Keratinocyte (primary cell): Measurements from ENCODE around the gene IL6R. TPM values are rescaled to one million over a fixed set of nuclear protein-coding genes. Genes with fewer than 3 reads are reported as not detected.

Source experiments
- DNase-seq: peaks from one replicate; pipeline ENCODE4 v3.0.0-alpha.2; 2011; ENCODE audit warnings: low read depth, missing footprints, low spot score
- FAIRE-seq: peaks from 2 replicates; lab custom pipeline; 2011; peaks lifted over from hg19 to GRCh38; lab: Jason Lieb, UNC
- H2AFZ ChIP-seq: 2 replicates; pipeline ENCODE4 v1.6.0; 2012; ENCODE audit warnings: low read length, control low read depth, inconsistent platforms; ENCODE audit not compliant: control insufficient read depth
- H3K27ac ChIP-seq: 2 replicates; pipeline ENCODE4 v1.5.1; 2011; ENCODE audit warnings: low read length; ENCODE audit not compliant: control insufficient read depth, insufficient read depth
- H3K27me3 ChIP-seq: 3 replicates; pipeline ENCODE4 v1.6.0; 2011; ENCODE audit warnings: low read length; ENCODE audit not compliant: control insufficient read depth, insufficient read depth; ENCODE audit errors: extremely low read depth
- H3K36me3 ChIP-seq, 2 experiments: 2 replicates in 1 of 2; 3 replicates in 1 of 2; pipeline ENCODE4 v1.5.1; 2011; ENCODE audit warnings: low read length in 2 of 2, mild to moderate bottlenecking in 1 of 2; ENCODE audit not compliant: control insufficient read depth in 2 of 2, insufficient read depth in 2 of 2; ENCODE audit errors: extremely low read depth in 1 of 2
- H3K4me1 ChIP-seq: 3 replicates; pipeline ENCODE4 v1.5.1; 2011; ENCODE audit warnings: low read length; ENCODE audit not compliant: control insufficient read depth, insufficient read depth; ENCODE audit errors: extremely low read depth
- H3K4me2 ChIP-seq: 3 replicates; pipeline ENCODE4 v1.6.0; 2011; ENCODE audit warnings: low read depth, low read length; ENCODE audit not compliant: control insufficient read depth, insufficient read depth; ENCODE audit errors: extremely low read depth
- H3K4me3 ChIP-seq, 3 experiments: fragments of 200-600 bp in 1 of 3; sonication (generic) in 1 of 3; 2 replicates in 2 of 3; 3 replicates in 1 of 3; pipeline ENCODE4 v1.5.1; 2011 to 2016; ENCODE audit warnings: low read length in 3 of 3, mild to moderate bottlenecking in 3 of 3, control low read depth in 2 of 3, inconsistent platforms in 1 of 3, low read depth in 1 of 3, mixed read lengths in 1 of 3, mixed run types in 1 of 3, moderate library complexity in 1 of 3; ENCODE audit not compliant: control insufficient read depth in 2 of 3, insufficient read depth in 2 of 3; ENCODE audit errors: extremely low read depth in 1 of 3
- H3K79me2 ChIP-seq: 2 replicates; pipeline ENCODE4 v1.6.0; 2012; ENCODE audit warnings: low read length; ENCODE audit not compliant: control insufficient read depth, insufficient read depth
- H3K9ac ChIP-seq: 3 replicates; pipeline ENCODE4 v1.6.0; 2011; ENCODE audit warnings: low read length; ENCODE audit not compliant: control insufficient read depth, insufficient read depth; ENCODE audit errors: extremely low read depth
- H3K9me1 ChIP-seq: 3 replicates; pipeline ENCODE4 v1.6.0; 2011; ENCODE audit warnings: low read length; ENCODE audit not compliant: control insufficient read depth, insufficient read depth; ENCODE audit errors: extremely low read depth
- H3K9me3 ChIP-seq: 2 replicates; pipeline ENCODE4 v1.5.1; 2012; ENCODE audit warnings: low read depth, low read length; ENCODE audit not compliant: control insufficient read depth
- H4K20me1 ChIP-seq: 3 replicates; pipeline ENCODE4 v1.6.0; 2011; ENCODE audit warnings: low read length; ENCODE audit not compliant: control insufficient read depth, insufficient read depth; ENCODE audit errors: extremely low read depth
- EZH2 ChIP-seq: IDR thresholded peaks from one replicate; pipeline ENCODE4 v1.6.1; 2012; ENCODE audit warnings: inconsistent platforms, mild to moderate bottlenecking, low read length, moderate library complexity
- dilution Hi-C: fragments of 300-500 bp; cut with MboI; formaldehyde crosslinking; loops from one replicate; pipeline ENCODE4 v1.7.0; 2020; ENCODE audit warnings: low sequenced_read_pairs; ENCODE audit not compliant: extremely low pct_ligation_motif_present
- polyA plus RNA-seq, 5 experiments: library from polyadenylated mRNA; depleted of rRNA in 3 of 5; stranded (reverse) in 3 of 5; stranded (forward) in 1 of 5; unstranded in 1 of 5; fragments of >200 nt; gene quantifications; 1 replicate in 1 of 5; 2 replicates in 3 of 5; 3 replicates in 1 of 5; pipeline versions ENCODE4 v1.2.1 to v1.2.3, GENCODE V29; 2011 to 2012; ENCODE audit warnings: missing spikeins in 2 of 5, low read depth in 1 of 5, low replicate concordance in 1 of 5
- TF ChIP-seq, protein P1 (sequence below), 3 experiments: IDR thresholded peaks in 1 of 3; conservative IDR thresholded peaks in 1 of 3; optimal IDR thresholded peaks in 1 of 3; 2 replicates in 2 of 3; 3 replicates in 1 of 3; pipeline versions ENCODE3 to v1.5.1; 2011; ENCODE audit warnings: low read length in 3 of 3, mild to moderate bottlenecking in 3 of 3, moderate library complexity in 2 of 3, control low read depth in 1 of 3, inconsistent platforms in 1 of 3; ENCODE audit not compliant: insufficient read depth in 2 of 3; ENCODE audit errors: extremely low read depth in 1 of 3

Gene IL6R
- polyA plus RNA-seq, 1 donor (not counting 4 experiments of a cell fraction or from before 2014, with no cell fraction given) = 12.6 TPM

DNA sequence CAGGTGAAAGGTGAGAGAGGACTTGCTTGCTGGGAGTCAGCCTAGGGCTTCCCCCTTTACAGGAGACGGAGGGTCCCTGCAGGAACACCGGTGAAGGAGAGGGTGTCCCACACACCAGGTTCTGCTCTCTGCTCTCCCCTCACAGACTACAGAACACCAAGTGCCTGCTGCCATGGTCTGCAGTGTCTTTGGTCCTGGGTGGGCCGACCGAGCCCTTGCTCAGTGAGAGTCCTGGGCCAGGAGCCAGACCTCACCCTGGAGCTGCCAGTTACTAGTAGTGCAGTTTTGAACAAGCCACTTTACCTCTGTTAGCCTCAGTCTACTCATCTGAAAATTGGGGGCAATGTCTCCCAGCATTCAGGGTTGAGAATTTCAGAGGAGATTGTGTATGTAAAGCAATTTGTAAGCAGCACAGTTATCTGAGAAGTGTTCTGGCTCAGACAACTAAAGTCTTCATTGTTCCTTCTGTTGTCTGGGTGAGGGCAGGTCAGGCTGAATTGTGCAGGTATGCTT, 2.7 kb upstream of the IL6R start:
- H2AFZ ChIP-seq = no peak overlapping the region
- H3K36me3 ChIP-seq = no peaks in the 10 kb centered on the region
- H3K4me3 ChIP-seq = no peak overlapping the region
- H3K79me2 ChIP-seq = peaks cover 3% of the 10 kb centered on the region
- H3K9me3 ChIP-seq = no peaks in the 10 kb centered on the region
- H3K27ac ChIP-seq = no peak overlapping the region
- peaks cover 22% of the 10 kb centered on the region for H3K4me1 ChIP-seq
- dilution Hi-C loops = no loop called here
- no peak overlapping the region for H3K4me2 ChIP-seq
- H3K9ac ChIP-seq = no peak overlapping the region
- H3K9me1 ChIP-seq = no peaks in the 10 kb centered on the region
- H3K27me3 ChIP-seq = no peaks in the 10 kb centered on the region
- DNase-seq (no peak), FAIRE-seq (no peak)
- TF ChIP-seq, protein P1, sequence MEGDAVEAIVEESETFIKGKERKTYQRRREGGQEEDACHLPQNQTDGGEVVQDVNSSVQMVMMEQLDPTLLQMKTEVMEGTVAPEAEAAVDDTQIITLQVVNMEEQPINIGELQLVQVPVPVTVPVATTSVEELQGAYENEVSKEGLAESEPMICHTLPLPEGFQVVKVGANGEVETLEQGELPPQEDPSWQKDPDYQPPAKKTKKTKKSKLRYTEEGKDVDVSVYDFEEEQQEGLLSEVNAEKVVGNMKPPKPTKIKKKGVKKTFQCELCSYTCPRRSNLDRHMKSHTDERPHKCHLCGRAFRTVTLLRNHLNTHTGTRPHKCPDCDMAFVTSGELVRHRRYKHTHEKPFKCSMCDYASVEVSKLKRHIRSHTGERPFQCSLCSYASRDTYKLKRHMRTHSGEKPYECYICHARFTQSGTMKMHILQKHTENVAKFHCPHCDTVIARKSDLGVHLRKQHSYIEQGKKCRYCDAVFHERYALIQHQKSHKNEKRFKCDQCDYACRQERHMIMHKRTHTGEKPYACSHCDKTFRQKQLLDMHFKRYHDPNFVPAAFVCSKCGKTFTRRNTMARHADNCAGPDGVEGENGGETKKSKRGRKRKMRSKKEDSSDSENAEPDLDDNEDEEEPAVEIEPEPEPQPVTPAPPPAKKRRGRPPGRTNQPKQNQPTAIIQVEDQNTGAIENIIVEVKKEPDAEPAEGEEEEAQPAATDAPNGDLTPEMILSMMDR (optimal IDR thresholded peaks at IDR 0.05 in 1 of 3, IDR thresholded peaks at IDR 0.05 in 1 of 3, conservative IDR thresholded peaks at IDR 0.05 in 1 of 3; ENCODE audit: extremely low read depth in 1 of 3, insufficient read depth in 2 of 3, low read length in 3 of 3) = no peak
- TF ChIP-seq EZH2 = no peak
- H4K20me1 ChIP-seq = no peaks in the 10 kb centered on the region

DNA sequence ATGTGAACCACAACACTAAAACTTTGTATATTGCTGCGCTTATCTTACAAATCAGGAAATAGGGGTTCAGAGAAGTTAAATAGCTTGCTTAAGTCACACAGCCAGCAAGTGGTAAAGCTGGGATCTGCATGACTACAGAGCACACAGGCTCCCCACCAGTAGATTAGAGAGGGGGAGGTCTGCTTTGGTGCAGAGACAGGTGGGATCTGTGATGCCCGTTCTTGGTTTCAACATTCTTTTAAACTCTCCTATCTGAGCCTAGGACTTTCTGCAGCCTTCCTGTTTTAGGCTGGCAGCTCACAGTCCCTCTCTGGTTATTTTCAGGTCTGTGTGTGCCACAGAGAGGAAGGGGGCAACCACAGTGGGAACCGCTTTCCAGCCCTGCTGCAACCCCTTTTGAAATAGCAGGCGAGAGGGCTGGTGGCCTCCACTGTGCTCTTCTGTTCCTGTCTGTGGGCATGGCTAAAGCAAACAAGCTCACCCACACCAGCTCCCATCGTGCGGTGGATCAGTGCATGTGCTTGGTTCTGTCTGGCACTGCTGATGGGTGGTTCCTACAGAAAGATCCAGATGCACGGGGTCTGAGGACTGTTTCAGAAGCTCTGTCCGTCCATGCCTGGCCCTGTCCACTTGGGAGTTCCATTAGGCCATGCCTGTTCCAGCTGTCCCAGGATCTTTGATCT, 1.7 kb upstream of the IL6R start:
- Histone ChIP-seq H3K9me3 (no peaks in the 10 kb centered on the region), H3K4me3 (no peak overlapping the region), H3K27ac (no peak overlapping the region), H4K20me1 (no peaks in the 10 kb centered on the region), H3K4me2 (no peak overlapping the region), H2AFZ (no peak overlapping the region), H3K4me1 (peaks cover 31% of the 10 kb centered on the region), H3K9ac (no peak overlapping the region), H3K9me1 (no peaks in the 10 kb centered on the region), H3K36me3 (no peaks in the 10 kb centered on the region), H3K27me3 (no peaks in the 10 kb centered on the region), H3K79me2 (peaks cover 4% of the 10 kb centered on the region)
- no peak for TF ChIP-seq EZH2
- TF ChIP-seq, protein P1 (optimal IDR thresholded peaks at IDR 0.05 in 1 of 3, IDR thresholded peaks at IDR 0.05 in 1 of 3, conservative IDR thresholded peaks at IDR 0.05 in 1 of 3; ENCODE audit: extremely low read depth in 1 of 3, insufficient read depth in 2 of 3, low read length in 3 of 3) = no peak
- FAIRE-seq (no peak), DNase-seq (no peak)
- dilution Hi-C loops = no loop called here
